ENCODE results near the gene GSC. TPM values are rescaled to one million over a fixed set of nuclear protein-coding genes. Genes with fewer than 3 reads are reported as not detected.

Gene GSC
- total and polyA plus RNA-seq, 10 of the 15 experiments (the other 5 are each of a cell fraction or from before 2014, with no cell fraction given): not detected

DNA sequence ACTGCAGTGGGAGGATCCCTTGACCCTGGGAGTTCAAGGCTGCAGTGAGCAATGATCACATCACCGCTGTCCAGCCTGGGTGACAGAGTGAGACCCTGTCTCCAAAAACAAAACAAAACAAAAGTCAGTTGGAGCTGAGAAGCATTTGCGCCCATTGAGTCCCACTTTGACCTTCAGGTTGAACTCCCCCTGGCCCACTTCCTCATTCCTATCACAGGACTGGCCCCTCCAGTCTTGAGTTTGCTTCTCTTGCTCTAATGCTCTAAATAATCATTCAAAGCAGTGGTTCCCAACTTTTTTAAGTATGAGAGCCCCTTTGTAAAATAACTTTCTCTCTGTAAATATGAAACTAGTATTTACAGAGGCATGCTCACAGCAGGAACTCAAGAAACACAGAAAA lies 28.0 kb upstream of the GSC start:
- WGBS (ENCODE audit: insufficient coverage, insufficient replicate concordance, low lambda C conversion rate, missing lambda C conversion rate): 48% methylated on average over 2 of the region's 2 CpGs
- H3K27me3 ChIP-seq (replicated peaks in 1 of 2; ENCODE audit: control insufficient read depth in 2 of 2, insufficient read depth in 2 of 2, low read length in 1 of 2): no peaks in the 10 kb centered on the region; a peak in 1 of 4 replicates
- DNase-seq (ENCODE audit: low read depth, low spot score): no peak
- H3K27ac ChIP-seq (ENCODE audit: control insufficient read depth, insufficient read depth): no peak overlapping the region
- ChIA-PET POLR2A (no interaction called here), RAD21 (ENCODE audit: unreplicated experiment) (no interaction called here), SMC1A (ENCODE audit: uncharacterized antibody, unreplicated experiment) (interaction anchor here (1.2 to 1.5 kb wide), 2 partner anchors 12 kb away, joined by 3 read pairs; no protein-coding TSS in a partner anchor), CTCF (no interaction called here)
- BruUV-seq (replicated peaks): no TSS peak
- no peak for FAIRE-seq
- intact Hi-C loops (cut with micrococcal nuclease; ENCODE audit: unreplicated experiment): no loop called here
- no peaks in the 10 kb centered on the region; the same call in 1 of the 2 replicates for H4K20me1 ChIP-seq (ENCODE audit: control insufficient read depth, insufficient read depth)
- no peak overlapping the region for H3K4me2 ChIP-seq (ENCODE audit: control insufficient read depth, insufficient read depth)
- no peak overlapping the region for H3K4me3 ChIP-seq
- H3K9ac ChIP-seq (ENCODE audit: control insufficient read depth, insufficient read depth, low read length): no peak overlapping the region
- no peaks in the 10 kb centered on the region for H3K4me1 ChIP-seq (ENCODE audit: control insufficient read depth, insufficient read depth, low read length)
- in situ Hi-C loops (cut with MboI): no loop called here
- no peaks in the 10 kb centered on the region for H3K79me2 ChIP-seq (ENCODE audit: control insufficient read depth, insufficient read depth, low read length)
- ATAC-seq: no peak
- no peaks in the 10 kb centered on the region for H3K9me3 ChIP-seq (replicated peaks; ENCODE audit: control insufficient read depth, insufficient read depth, low read length)
- no peaks in the 10 kb centered on the region for H3K36me3 ChIP-seq (ENCODE audit: control insufficient read depth in 2 of 2, insufficient read depth in 2 of 2, low read length in 1 of 2)
- H2AFZ ChIP-seq (ENCODE audit: control insufficient read depth, low read depth, low read length): no peak overlapping the region
- TF ChIP-seq RAD21 (IDR thresholded peaks at IDR 0.05; ENCODE audit: insufficient read depth, low read depth, low read length) (no peak), SMARCA5 (IDR thresholded peaks at IDR 0.05) (no peak), CREM (IDR thresholded peaks at IDR 0.05; ENCODE audit: low read depth) (no peak), SRF (IDR thresholded peaks at IDR 0.05; ENCODE audit: low read depth in 2 of 2, low read length in 2 of 2) (no peak), CBX5 (IDR thresholded peaks at IDR 0.05; ENCODE audit: low read depth) (no peak), PAX8 (IDR thresholded peaks at IDR 0.05) (no peak)
- TF ChIP-seq, protein P1, sequence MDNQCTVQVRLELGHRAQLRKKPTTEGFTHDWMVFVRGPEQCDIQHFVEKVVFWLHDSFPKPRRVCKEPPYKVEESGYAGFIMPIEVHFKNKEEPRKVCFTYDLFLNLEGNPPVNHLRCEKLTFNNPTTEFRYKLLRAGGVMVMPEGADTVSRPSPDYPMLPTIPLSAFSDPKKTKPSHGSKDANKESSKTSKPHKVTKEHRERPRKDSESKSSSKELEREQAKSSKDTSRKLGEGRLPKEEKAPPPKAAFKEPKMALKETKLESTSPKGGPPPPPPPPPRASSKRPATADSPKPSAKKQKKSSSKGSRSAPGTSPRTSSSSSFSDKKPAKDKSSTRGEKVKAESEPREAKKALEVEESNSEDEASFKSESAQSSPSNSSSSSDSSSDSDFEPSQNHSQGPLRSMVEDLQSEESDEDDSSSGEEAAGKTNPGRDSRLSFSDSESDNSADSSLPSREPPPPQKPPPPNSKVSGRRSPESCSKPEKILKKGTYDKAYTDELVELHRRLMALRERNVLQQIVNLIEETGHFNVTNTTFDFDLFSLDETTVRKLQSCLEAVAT (IDR thresholded peaks at IDR 0.05): no peak
- TF ChIP-seq, protein P2, sequence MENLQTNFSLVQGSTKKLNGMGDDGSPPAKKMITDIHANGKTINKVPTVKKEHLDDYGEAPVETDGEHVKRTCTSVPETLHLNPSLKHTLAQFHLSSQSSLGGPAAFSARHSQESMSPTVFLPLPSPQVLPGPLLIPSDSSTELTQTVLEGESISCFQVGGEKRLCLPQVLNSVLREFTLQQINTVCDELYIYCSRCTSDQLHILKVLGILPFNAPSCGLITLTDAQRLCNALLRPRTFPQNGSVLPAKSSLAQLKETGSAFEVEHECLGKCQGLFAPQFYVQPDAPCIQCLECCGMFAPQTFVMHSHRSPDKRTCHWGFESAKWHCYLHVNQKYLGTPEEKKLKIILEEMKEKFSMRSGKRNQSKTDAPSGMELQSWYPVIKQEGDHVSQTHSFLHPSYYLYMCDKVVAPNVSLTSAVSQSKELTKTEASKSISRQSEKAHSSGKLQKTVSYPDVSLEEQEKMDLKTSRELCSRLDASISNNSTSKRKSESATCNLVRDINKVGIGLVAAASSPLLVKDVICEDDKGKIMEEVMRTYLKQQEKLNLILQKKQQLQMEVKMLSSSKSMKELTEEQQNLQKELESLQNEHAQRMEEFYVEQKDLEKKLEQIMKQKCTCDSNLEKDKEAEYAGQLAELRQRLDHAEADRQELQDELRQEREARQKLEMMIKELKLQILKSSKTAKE (IDR thresholded peaks at IDR 0.05; ENCODE audit: low read depth, poor library complexity, severe bottlenecking): no peak
